Measurements from ENCODE around the gene CALML5.

Gene CALML5

DNA sequence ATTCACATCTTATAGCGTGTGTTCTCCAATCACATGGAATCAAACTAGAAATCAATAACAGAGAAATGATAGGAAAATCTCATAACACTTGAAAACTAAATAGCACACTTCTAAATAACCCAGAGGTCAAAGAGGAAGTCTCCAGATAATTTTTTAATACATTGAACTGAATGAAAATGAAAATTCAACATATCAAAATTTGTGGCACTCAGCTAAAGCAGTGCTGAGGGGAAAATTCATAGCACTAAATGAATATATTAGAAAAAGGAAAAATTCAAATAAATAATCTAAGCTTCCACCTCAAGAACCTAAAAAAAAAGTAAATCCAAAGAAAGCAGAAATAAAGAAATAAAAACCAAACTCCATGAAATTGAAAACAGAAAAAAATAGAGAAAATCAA, 42.7 kb upstream of the CALML5 start:
- no peaks in the 10 kb centered on the region for H3K4me1 ChIP-seq (ENCODE audit: control insufficient read depth, low read length)
- no peaks in the 10 kb centered on the region for H4K20me1 ChIP-seq (ENCODE audit: control insufficient read depth, insufficient read depth, low read depth, low read length)
- H3K36me3 ChIP-seq (ENCODE audit: control insufficient read depth, low read length): no peaks in the 10 kb centered on the region
- no peaks in the 10 kb centered on the region for H3K79me2 ChIP-seq (ENCODE audit: control insufficient read depth, low read length)
- no peak for TF ChIP-seq EZH2phosphoT487 (IDR thresholded peaks at IDR 0.05; ENCODE audit: borderline replicate concordance, low read length)
- TF ChIP-seq, protein P1, sequence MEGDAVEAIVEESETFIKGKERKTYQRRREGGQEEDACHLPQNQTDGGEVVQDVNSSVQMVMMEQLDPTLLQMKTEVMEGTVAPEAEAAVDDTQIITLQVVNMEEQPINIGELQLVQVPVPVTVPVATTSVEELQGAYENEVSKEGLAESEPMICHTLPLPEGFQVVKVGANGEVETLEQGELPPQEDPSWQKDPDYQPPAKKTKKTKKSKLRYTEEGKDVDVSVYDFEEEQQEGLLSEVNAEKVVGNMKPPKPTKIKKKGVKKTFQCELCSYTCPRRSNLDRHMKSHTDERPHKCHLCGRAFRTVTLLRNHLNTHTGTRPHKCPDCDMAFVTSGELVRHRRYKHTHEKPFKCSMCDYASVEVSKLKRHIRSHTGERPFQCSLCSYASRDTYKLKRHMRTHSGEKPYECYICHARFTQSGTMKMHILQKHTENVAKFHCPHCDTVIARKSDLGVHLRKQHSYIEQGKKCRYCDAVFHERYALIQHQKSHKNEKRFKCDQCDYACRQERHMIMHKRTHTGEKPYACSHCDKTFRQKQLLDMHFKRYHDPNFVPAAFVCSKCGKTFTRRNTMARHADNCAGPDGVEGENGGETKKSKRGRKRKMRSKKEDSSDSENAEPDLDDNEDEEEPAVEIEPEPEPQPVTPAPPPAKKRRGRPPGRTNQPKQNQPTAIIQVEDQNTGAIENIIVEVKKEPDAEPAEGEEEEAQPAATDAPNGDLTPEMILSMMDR (IDR thresholded peaks at IDR 0.05; ENCODE audit: low read depth, low read length, poor library complexity, severe bottlenecking): no peak
- H3K27me3 ChIP-seq (ENCODE audit: control insufficient read depth, low read length): peaks cover 16% of the 10 kb centered on the region; the same call in 1 of the 2 replicates
- H3K4me2 ChIP-seq (ENCODE audit: low read length): no peak overlapping the region
- H3K27ac ChIP-seq (ENCODE audit: low read depth, low read length): no peak overlapping the region
- H3K4me3 ChIP-seq (ENCODE audit: low read length): no peak overlapping the region
- H3K9me2 ChIP-seq (replicated peaks; ENCODE audit: control insufficient read depth, low read length): no peaks in the 10 kb centered on the region
- no peaks in the 10 kb centered on the region for H3F3A ChIP-seq (ENCODE audit: control insufficient read depth, insufficient read depth)
- H3K9me3 ChIP-seq (ENCODE audit: control insufficient read depth, insufficient read depth, low read length): peaks cover 4% of the 10 kb centered on the region; the same call in 1 of the 2 replicates

GRCh38 chr10:5540891-5541290, 41.5 kb upstream of the CALML5 start:
- H3K9me2 ChIP-seq (replicated peaks; ENCODE audit: control insufficient read depth, low read length): no peaks in the 10 kb centered on the region
- H3K4me2 ChIP-seq (ENCODE audit: low read length): no peak overlapping the region
- TF ChIP-seq, protein P1 (IDR thresholded peaks at IDR 0.05; ENCODE audit: low read depth, low read length, poor library complexity, severe bottlenecking): no peak
- TF ChIP-seq EZH2phosphoT487 (IDR thresholded peaks at IDR 0.05; ENCODE audit: borderline replicate concordance, low read length): no peak

GRCh38 chr10:5540080-5540479, 40.7 kb upstream of the CALML5 start:
- Histone ChIP-seq H3K9me2 (replicated peaks; ENCODE audit: control insufficient read depth, low read length) (no peaks in the 10 kb centered on the region), H3K27ac (ENCODE audit: low read depth, low read length) (no peak overlapping the region), H3K27me3 (ENCODE audit: control insufficient read depth, low read length) (peaks cover 16% of the 10 kb centered on the region; the same call in 1 of the 2 replicates), H3K4me3 (ENCODE audit: low read length) (no peak overlapping the region), H3K4me2 (ENCODE audit: low read length) (no peak overlapping the region), H3K79me2 (ENCODE audit: control insufficient read depth, low read length) (no peaks in the 10 kb centered on the region), H3K4me1 (ENCODE audit: control insufficient read depth, low read length) (no peaks in the 10 kb centered on the region), H3K36me3 (ENCODE audit: control insufficient read depth, low read length) (no peaks in the 10 kb centered on the region), H3F3A (ENCODE audit: control insufficient read depth, insufficient read depth) (no peaks in the 10 kb centered on the region), H4K20me1 (ENCODE audit: control insufficient read depth, insufficient read depth, low read depth, low read length) (no peaks in the 10 kb centered on the region), H3K9me3 (ENCODE audit: control insufficient read depth, insufficient read depth, low read length) (peaks cover 4% of the 10 kb centered on the region; the same call in 1 of the 2 replicates)
- TF ChIP-seq, protein P1 (IDR thresholded peaks at IDR 0.05; ENCODE audit: low read depth, low read length, poor library complexity, severe bottlenecking): no peak
- TF ChIP-seq EZH2phosphoT487 (IDR thresholded peaks at IDR 0.05; ENCODE audit: borderline replicate concordance, low read length): no peak

More at GRCh38 chr10:5540891-5541290, 41.5 kb upstream of the CALML5 start:
- no peaks in the 10 kb centered on the region for H4K20me1 ChIP-seq (ENCODE audit: control insufficient read depth, insufficient read depth, low read depth, low read length)
- H3K27ac ChIP-seq (ENCODE audit: low read depth, low read length): no peak overlapping the region
- H3F3A ChIP-seq (ENCODE audit: control insufficient read depth, insufficient read depth): no peaks in the 10 kb centered on the region
- H3K4me1 ChIP-seq (ENCODE audit: control insufficient read depth, low read length): no peaks in the 10 kb centered on the region
- H3K27me3 ChIP-seq (ENCODE audit: control insufficient read depth, low read length): peaks cover 16% of the 10 kb centered on the region; the same call in 1 of the 2 replicates
- H3K79me2 ChIP-seq (ENCODE audit: control insufficient read depth, low read length): no peaks in the 10 kb centered on the region
- H3K9me3 ChIP-seq (ENCODE audit: control insufficient read depth, insufficient read depth, low read length): peaks cover 4% of the 10 kb centered on the region; the same call in 1 of the 2 replicates
- no peaks in the 10 kb centered on the region for H3K36me3 ChIP-seq (ENCODE audit: control insufficient read depth, low read length)
- H3K4me3 ChIP-seq (ENCODE audit: low read length): no peak overlapping the region
